ENCODE results near the gene MRPL54. TPM values are rescaled to one million over a fixed set of nuclear protein-coding genes. Genes with fewer than 3 reads are reported as not detected.

The MRPL54 gene
- total and polyA plus RNA-seq, 2 donors (not counting 1 experiment from before 2014, with no cell fraction given), result 29.7 to 45.4 TPM

DNA sequence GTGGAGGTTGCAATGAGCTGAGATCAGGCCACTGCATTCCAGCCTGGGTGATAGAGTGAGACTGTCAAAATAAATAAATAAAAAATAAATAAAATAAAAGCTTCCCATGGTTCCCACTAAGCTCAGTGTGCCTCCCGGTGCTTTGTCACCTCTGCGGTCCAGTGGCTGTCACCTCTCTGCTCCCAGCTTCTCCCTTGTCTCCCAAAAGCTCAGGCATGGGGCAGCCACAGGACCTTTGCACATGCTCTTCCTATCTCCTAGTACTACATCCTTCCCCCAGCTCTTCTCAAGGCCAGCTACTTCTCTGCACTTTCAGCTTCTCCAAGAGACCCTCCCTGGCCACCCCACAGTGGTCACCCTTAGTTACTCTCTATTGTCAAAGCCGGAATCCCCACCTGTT lies 31.3 kb downstream of the MRPL54 start:
- Histone ChIP-seq H3K36me3 (ENCODE audit: control insufficient read depth, insufficient read depth, low read length) (no peaks in the 10 kb centered on the region), H3K4me3 (replicated peaks in 1 of 4; ENCODE audit: control extremely low read depth in 1 of 4, insufficient read depth in 1 of 4, low read depth in 3 of 4, low read length in 4 of 4) (no peak overlapping the region), H3K4me1 (ENCODE audit: control insufficient read depth, extremely low read depth, insufficient read depth, low read length) (no peaks in the 10 kb centered on the region), H4K20me1 (ENCODE audit: control insufficient read depth, extremely low read depth, insufficient read depth, low read length) (no peaks in the 10 kb centered on the region), H3K27ac (ENCODE audit: insufficient read depth, low read length) (no peak overlapping the region), H3K9ac (ENCODE audit: insufficient read depth, low read length) (no peak overlapping the region), H3K9me3 (ENCODE audit: control insufficient read depth, insufficient read depth, low read depth, low read length) (no peaks in the 10 kb centered on the region), H2AFZ (ENCODE audit: low read length) (no peak overlapping the region), H3K79me2 (ENCODE audit: control insufficient read depth, insufficient read depth, low read length) (no peaks in the 10 kb centered on the region), H3K4me2 (ENCODE audit: extremely low read depth, insufficient read depth, low read length) (no peak overlapping the region), H3K27me3 (ENCODE audit: control insufficient read depth, insufficient read depth, low read length) (no peaks in the 10 kb centered on the region)
- no peak for DNase-seq (ENCODE audit: low read depth in 2 of 2)
- no peak for TF ChIP-seq EZH2 (IDR thresholded peaks at IDR 0.05; ENCODE audit: low read length, missing control alignments)
- TF ChIP-seq, protein P1, sequence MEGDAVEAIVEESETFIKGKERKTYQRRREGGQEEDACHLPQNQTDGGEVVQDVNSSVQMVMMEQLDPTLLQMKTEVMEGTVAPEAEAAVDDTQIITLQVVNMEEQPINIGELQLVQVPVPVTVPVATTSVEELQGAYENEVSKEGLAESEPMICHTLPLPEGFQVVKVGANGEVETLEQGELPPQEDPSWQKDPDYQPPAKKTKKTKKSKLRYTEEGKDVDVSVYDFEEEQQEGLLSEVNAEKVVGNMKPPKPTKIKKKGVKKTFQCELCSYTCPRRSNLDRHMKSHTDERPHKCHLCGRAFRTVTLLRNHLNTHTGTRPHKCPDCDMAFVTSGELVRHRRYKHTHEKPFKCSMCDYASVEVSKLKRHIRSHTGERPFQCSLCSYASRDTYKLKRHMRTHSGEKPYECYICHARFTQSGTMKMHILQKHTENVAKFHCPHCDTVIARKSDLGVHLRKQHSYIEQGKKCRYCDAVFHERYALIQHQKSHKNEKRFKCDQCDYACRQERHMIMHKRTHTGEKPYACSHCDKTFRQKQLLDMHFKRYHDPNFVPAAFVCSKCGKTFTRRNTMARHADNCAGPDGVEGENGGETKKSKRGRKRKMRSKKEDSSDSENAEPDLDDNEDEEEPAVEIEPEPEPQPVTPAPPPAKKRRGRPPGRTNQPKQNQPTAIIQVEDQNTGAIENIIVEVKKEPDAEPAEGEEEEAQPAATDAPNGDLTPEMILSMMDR (conservative IDR thresholded peaks at IDR 0.05 in 1 of 2, IDR thresholded peaks at IDR 0.05 in 1 of 2; ENCODE audit: low read depth in 1 of 2, low read length in 2 of 2), result no peak

- TF ChIP-seq, protein P1 (conservative IDR thresholded peaks at IDR 0.05 in 1 of 2, IDR thresholded peaks at IDR 0.05 in 1 of 2; ENCODE audit: low read depth in 1 of 2, low read length in 2 of 2), result no peak
- TF ChIP-seq EZH2 (IDR thresholded peaks at IDR 0.05; ENCODE audit: low read length, missing control alignments), result no peak
- no peaks in the 10 kb centered on the region for H3K4me1 ChIP-seq (ENCODE audit: control insufficient read depth, extremely low read depth, insufficient read depth, low read length)
- no peak for DNase-seq (ENCODE audit: low read depth in 2 of 2)
- H3K4me2 ChIP-seq (ENCODE audit: extremely low read depth, insufficient read depth, low read length), result no peak overlapping the region
- H2AFZ ChIP-seq (ENCODE audit: low read length), result no peak overlapping the region
- H4K20me1 ChIP-seq (ENCODE audit: control insufficient read depth, extremely low read depth, insufficient read depth, low read length), result no peaks in the 10 kb centered on the region
- H3K36me3 ChIP-seq (ENCODE audit: control insufficient read depth, insufficient read depth, low read length), result no peaks in the 10 kb centered on the region
- H3K27me3 ChIP-seq (ENCODE audit: control insufficient read depth, insufficient read depth, low read length), result peaks cover 9% of the 10 kb centered on the region
- no peaks in the 10 kb centered on the region for H3K9me3 ChIP-seq (ENCODE audit: control insufficient read depth, insufficient read depth, low read depth, low read length)
- H3K79me2 ChIP-seq (ENCODE audit: control insufficient read depth, insufficient read depth, low read length), result no peaks in the 10 kb centered on the region
- H3K4me3 ChIP-seq (replicated peaks in 1 of 4; ENCODE audit: control extremely low read depth in 1 of 4, insufficient read depth in 1 of 4, low read depth in 3 of 4, low read length in 4 of 4), result no peak overlapping the region
- no peak overlapping the region for H3K27ac ChIP-seq (ENCODE audit: insufficient read depth, low read length)
- no peak overlapping the region for H3K9ac ChIP-seq (ENCODE audit: insufficient read depth, low read length)
Measured at GRCh38 chr19:3796358-3796757, 33.9 kb downstream of the MRPL54 start.

GRCh38 chr19:3798137-3798536 lies 35.7 kb downstream of the MRPL54 start:
- no peak overlapping the region for H3K9ac ChIP-seq (ENCODE audit: insufficient read depth, low read length)
- H3K4me1 ChIP-seq (ENCODE audit: control insufficient read depth, extremely low read depth, insufficient read depth, low read length), result no peaks in the 10 kb centered on the region
- no peak overlapping the region for H3K4me3 ChIP-seq (replicated peaks in 1 of 4; ENCODE audit: control extremely low read depth in 1 of 4, insufficient read depth in 1 of 4, low read depth in 3 of 4, low read length in 4 of 4)
- no peak overlapping the region for H3K4me2 ChIP-seq (ENCODE audit: extremely low read depth, insufficient read depth, low read length)
- H3K27me3 ChIP-seq (ENCODE audit: control insufficient read depth, insufficient read depth, low read length), result peaks cover 16% of the 10 kb centered on the region
- H3K9me3 ChIP-seq (ENCODE audit: control insufficient read depth, insufficient read depth, low read depth, low read length), result no peaks in the 10 kb centered on the region
- no peak for TF ChIP-seq EZH2 (IDR thresholded peaks at IDR 0.05; ENCODE audit: low read length, missing control alignments)
- TF ChIP-seq, protein P1 (conservative IDR thresholded peaks at IDR 0.05 in 1 of 2, IDR thresholded peaks at IDR 0.05 in 1 of 2; ENCODE audit: low read depth in 1 of 2, low read length in 2 of 2), result no peak
- H3K36me3 ChIP-seq (ENCODE audit: control insufficient read depth, insufficient read depth, low read length), result no peaks in the 10 kb centered on the region
- H3K27ac ChIP-seq (ENCODE audit: insufficient read depth, low read length), result no peak overlapping the region
- no peak for DNase-seq (ENCODE audit: low read depth in 2 of 2)
- H3K79me2 ChIP-seq (ENCODE audit: control insufficient read depth, insufficient read depth, low read length), result no peaks in the 10 kb centered on the region
- H2AFZ ChIP-seq (ENCODE audit: low read length), result no peak overlapping the region
- H4K20me1 ChIP-seq (ENCODE audit: control insufficient read depth, extremely low read depth, insufficient read depth, low read length), result no peaks in the 10 kb centered on the region
